OCI-LY1 (cell line): ENCODE measurements around the gene PLXND1.

Experiments used
- CTCF ChIP-seq: fragments of 200-600 bp; sonication (generic), shearing (Covaris generic); IDR thresholded peaks from 2 replicates; pipeline ENCODE4 v1.5.1; 2017; ENCODE audit warnings: mild to moderate bottlenecking, antibody characterized with exemption, low read length, moderate library complexity, mixed read lengths
- EZH2 ChIP-seq: fragments of 200-600 bp; sonication (generic), shearing (Covaris generic); IDR thresholded peaks from 2 replicates; pipeline ENCODE4 v1.8.0; 2017; ENCODE audit warnings: borderline replicate concordance, mixed run types, mild to moderate bottlenecking, antibody characterized with exemption, low read length, moderate library complexity, mixed read lengths

- TF ChIP-seq CTCF (no peak), EZH2 (no peak)
Measured at GRCh38 chr3:129654131-129654530, 47.7 kb upstream of the PLXND1 start.
